SKM-1 (cell line): ENCODE data around the gene HARS1.
"Not testable (repeated sequence)": the region's sequence is repeated elsewhere in the genome, so short reads cannot be mapped to it uniquely, and the experiment has no call there.

ENCODE experiments used
- DNase-seq: peaks from one replicate; lab custom pipeline; 2025; ENCODE audit not compliant: unreplicated experiment; lab: John Stamatoyannopoulos, UW

The HARS1 gene, protein sequence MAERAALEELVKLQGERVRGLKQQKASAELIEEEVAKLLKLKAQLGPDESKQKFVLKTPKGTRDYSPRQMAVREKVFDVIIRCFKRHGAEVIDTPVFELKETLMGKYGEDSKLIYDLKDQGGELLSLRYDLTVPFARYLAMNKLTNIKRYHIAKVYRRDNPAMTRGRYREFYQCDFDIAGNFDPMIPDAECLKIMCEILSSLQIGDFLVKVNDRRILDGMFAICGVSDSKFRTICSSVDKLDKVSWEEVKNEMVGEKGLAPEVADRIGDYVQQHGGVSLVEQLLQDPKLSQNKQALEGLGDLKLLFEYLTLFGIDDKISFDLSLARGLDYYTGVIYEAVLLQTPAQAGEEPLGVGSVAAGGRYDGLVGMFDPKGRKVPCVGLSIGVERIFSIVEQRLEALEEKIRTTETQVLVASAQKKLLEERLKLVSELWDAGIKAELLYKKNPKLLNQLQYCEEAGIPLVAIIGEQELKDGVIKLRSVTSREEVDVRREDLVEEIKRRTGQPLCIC

GRCh38 chr5:140690941-140691924, at the start of gene HARS1, which contains the start of gene HARS2:
TSS of gene HARS1 (minus strand) at chr5:140691370. CDS start at chr5:140691304, 66 bp downstream.
TSS of gene HARS2 (plus strand) at chr5:140691455. CDS start at chr5:140691649, 194 bp downstream.
- peak; percentile 83 for DNase-seq

DNA sequence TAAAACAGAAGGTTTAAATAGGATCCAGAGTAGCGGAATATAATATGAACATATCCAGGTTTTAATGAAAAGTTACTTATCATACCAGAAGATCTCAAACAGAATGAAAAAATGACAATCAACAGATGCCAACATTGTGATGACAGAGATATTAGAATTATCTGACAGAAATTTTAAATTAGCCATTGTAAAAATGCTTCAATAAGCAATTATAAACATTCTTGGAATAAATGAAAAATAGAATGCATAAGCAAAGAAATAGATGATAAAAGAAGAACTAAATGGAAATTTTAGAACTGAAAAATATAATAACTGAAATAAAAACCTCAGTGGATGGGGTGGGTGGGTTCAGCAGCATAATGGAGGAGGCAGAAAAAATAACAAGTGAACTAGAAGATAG, 46.3 kb upstream of the HARS1 start:
- DNase-seq = no peak

GRCh38 chr5:140734354-140734753, 43.2 kb upstream of the HARS1 start:
- no peak for DNase-seq

- no peak for DNase-seq
Measured at GRCh38 chr5:140733098-140733497, 41.9 kb upstream of the HARS1 start.

GRCh38 chr5:140725799-140726471, 34.8 kb upstream of the HARS1 start:
- no peak for DNase-seq

GRCh38 chr5:140721395-140721794, 30.2 kb upstream of the HARS1 start:
- DNase-seq = not testable (repeated sequence)

- not testable (repeated sequence) for DNase-seq
Measured at GRCh38 chr5:140720738-140721137, 29.6 kb upstream of the HARS1 start.

DNA sequence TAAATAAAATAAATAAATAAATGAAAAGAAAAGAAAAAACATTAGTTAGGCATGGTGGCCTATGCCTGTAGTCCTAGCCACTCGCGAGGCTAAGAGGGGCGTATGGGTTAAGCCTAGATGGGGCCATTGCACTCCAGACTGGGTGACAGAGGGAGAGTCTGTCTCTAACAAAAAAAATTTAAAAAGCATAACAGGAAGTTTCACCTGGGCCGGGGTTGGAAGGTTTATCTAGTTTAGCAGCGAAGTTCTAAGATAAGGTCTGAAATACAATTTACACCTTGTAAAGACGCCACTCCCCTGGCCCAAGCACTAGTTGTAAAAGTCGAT, 27.1 kb upstream of the HARS1 start:
- no peak for DNase-seq

DNA sequence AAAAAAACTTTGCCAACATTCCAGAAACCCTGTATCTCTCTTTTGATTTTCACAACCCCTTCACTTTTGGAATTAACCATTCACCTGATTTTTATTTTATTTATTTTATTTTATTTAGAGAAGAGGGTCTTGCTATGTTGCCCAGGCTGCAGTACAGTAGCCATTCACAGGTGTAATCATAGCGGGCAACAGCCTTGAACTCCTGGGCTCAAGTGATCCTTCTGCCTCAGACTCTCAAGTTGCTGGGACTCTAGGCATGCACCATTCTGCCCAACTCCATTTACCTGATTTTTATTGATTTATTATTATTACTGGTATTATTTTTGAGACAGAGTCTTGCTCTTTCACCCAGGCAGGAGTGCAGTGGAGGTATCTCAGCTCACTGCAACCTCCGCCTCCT, 25.1 kb upstream of the HARS1 start:
- DNase-seq = not testable (repeated sequence)

DNA sequence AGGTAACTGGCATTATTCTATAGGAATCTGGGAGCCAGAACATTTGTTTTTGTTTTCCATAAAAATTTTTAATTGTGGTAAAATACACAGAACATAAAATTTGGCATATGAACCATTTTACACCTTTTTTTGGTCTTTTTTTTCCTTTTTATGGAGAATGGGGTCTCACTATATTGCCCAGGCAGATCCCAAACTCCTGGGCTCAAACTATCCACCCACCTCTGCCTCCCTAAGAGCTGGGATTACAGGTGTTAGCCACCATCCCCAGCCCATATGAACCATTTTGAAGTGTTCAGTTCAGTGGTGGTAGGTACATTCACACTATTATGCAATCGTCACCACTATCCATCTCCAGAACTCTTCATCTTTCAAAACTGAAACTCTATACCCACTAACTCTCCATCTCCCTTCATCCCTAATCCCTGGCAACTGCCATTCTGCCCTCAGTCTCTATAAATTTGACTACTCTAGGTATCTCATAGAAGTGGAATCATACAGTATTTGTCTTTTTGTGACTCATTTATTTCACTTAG, 22.5 kb upstream of the HARS1 start:
- DNase-seq = no peak

DNA sequence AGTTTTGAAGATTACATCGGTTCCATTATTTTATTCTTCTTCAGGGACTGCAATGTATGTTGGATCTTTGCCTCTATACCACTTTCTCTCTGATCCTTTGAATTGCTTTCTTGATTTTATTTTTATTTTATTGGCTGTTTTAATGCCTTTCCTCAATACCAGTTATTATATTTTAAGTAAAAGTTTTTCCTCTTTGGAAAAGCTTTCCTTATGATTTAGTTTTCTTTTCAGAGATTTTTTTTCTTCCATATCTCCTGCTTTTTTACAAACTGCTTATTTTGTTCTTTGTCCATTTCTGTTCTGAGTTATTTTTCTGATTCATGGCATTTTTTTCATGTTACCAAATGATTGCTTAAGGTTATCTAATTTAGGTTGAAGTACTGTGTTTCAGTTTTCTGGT, 20.6 kb upstream of the HARS1 start:
- DNase-seq = no peak

DNA sequence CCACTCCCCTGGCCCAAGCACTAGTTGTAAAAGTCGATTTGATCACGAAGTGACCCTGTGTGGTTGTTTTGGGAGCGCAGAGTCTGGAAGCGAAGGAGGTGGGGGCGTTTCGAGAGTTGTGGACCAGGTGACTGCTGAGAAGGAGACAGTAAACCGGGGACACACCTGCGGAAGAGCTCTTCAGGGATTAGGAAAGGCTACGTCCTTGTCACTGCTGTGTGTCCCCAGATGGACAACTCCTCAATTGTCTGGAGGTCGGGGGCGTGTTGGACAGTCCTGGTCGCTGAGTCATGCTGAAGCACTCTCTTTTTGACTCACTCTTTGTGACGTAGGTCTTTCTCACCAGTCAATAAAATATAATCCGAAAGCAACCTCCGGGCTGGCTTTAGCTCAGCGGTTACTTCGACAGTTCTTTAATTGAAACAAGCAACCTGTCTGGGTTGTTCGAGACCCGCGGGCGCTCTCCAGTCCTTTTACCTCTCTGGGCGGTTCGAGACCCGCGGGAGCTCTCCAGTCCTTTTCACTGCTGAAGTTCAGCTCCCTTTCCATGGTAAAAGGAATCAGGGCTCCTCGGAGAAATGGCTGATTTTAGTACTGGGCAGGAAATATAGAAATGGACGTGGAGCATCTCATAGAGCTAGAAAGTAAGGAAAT, 19.9 kb upstream of the HARS1 start:
- DNase-seq = peak; percentile 74

- DNase-seq = not testable (repeated sequence)
Measured at GRCh38 chr5:140708787-140709186, 17.6 kb upstream of the HARS1 start.

DNA sequence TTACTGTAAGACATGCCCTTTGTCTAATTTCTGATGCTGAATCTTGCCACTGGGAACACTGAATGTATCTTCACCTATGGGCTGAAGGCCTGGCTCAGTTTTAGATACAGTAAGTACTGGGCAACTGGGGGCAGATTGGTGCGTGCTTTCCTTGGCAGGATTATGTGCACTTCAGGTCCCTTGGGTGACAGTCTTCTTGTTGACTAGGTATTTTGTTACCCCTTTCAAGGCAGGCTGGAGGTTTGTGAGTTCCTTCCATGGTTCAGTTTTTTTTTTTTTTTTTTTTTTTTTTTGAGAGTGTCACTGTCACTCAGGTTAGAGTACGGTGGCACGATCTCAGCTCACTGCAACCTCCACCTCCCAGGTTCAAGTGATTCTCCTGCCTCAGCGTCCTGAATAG, 16.6 kb upstream of the HARS1 start:
- no peak for DNase-seq

GRCh38 chr5:140700177-140701144, 9.3 kb upstream of the HARS1 start, which contains the start of gene ZMAT2:
TSS of gene ZMAT2 (plus strand) at chr5:140700447. CDS start at chr5:140700461, 14 bp downstream.
- peak; percentile 97 for DNase-seq

DNA sequence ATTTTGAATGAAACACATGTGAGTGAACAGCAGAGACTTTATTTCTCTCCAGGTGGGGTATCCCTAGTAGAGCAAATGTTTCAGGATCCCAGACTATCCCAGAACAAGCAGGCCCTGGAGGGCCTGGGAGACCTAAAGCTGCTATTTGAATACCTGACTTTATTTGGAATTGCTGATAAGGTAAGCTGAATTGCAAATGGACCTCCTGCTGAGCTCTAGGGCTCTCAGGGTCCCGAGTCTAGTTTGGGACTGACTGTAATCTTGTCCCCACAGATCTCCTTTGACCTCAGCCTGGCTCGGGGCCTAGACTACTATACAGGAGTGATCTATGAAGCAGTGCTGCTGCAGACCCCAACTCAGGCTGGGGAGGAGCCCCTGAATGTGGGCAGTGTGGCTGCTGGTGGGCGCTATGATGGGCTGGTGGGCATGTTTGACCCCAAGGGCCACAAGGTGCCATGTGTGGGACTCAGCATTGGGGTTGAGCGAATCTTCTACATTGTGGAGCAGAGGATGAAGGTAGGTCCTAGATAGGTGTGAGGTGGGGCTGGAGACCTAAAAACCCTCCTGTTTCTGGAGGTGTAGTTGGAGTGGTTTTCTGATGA, 5.8 kb upstream of the HARS1 start:
- no peak for DNase-seq

DNA sequence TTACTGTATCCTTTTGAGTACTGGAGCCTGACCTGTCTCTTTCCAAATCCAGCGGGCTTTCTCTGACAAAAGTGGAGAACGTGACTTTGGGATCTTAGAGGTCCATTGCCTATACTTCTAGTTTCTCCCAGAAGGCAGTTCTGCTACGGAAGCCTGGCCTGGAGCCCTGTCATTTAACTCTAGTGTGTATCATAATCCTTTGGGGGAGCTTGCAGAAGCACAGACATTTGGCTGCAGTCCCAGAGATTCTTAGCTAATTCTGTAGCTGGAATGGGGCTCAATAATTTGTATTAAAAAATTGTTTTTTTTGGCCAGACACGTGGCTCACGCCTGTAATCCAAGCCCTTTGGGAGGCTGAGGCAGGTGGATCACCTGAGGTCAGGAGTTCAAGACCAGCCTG, 3.1 kb upstream of the HARS1 start:
- no peak for DNase-seq

- DNase-seq = no peak
Measured at GRCh38 chr5:140690376-140690932, 716 bp downstream of the HARS1 start.
